GM11168 (cell line): ENCODE results near the gene L1CAM.

ENCODE experiments used
- in situ Hi-C: fragments of 300-500 bp; cut with MboI; formaldehyde crosslinking; loops from one replicate; pipeline ENCODE4 v1.12.0; 2022; ENCODE audit warnings: low sequenced_read_pairs; ENCODE audit not compliant: unreplicated experiment

L1CAM gene

DNA sequence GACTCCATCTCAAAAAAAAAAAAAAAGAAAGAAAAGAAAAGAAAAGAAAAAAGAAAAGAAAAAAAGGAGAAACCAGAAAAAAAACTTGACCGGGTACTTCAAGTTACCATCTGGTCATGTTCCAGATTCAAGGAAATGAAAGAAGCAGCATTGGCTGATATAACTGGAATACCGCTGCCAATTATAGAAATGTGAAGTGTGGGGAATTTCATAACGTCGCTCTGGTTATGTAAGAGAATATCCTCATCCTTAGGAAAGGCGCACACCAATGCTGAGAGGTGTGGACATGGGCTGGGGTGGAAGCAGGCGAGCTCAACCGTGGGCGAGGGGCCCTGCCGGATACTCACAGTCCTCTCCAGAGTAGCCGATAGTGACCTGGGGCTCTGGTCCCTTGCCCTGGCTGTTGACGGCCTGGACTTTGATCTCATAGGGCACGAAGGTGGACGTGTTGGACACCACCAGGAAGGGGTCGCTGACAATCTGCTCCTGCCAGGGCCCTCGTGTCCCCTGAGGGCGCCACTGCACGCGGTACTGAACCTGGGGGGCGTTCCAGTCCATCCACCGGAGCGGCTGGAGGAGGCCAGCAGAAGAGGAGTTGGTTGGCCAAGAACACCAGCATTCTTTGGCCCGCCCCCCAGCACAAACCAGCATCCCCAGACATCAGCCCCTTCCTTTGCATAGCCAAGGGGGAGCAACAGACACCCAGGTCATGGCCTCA, 19.5 kb downstream of the L1CAM start:
- in situ Hi-C loops, result no loop called here

DNA sequence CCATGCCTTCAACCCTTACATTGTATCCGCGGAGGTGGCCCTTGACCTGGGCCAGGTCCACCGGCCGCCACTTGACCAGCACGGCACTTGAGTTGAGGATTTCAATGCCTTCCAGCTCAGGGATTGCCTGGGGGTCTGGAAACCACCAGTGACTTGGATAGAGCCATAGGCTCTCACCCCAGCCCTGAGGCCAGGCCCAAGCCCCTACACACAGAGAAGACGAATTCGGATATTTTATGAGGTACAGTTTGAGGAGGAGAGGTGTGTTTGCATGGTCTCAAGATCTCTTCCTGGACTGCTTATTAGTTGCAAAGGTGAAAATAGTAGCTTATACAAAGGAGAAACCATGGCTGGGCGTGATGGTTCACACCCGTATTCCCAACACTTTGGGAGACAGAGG, 20.3 kb downstream of the L1CAM start:
- in situ Hi-C loops, result no loop called here

DNA sequence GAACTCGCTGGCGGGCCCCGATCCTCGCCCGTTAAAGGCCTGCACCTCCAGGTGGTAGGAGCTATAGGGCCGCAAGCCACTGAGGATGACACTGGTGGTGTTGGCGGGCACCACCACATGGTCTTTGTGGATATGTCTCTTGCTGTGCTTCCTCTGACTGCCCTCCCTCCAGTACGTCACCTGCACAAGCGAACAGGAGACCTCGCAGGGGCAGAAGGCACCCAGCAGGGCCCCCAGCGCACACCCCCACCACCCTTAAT, 20.7 kb downstream of the L1CAM start:
- in situ Hi-C loops, result no loop called here

DNA sequence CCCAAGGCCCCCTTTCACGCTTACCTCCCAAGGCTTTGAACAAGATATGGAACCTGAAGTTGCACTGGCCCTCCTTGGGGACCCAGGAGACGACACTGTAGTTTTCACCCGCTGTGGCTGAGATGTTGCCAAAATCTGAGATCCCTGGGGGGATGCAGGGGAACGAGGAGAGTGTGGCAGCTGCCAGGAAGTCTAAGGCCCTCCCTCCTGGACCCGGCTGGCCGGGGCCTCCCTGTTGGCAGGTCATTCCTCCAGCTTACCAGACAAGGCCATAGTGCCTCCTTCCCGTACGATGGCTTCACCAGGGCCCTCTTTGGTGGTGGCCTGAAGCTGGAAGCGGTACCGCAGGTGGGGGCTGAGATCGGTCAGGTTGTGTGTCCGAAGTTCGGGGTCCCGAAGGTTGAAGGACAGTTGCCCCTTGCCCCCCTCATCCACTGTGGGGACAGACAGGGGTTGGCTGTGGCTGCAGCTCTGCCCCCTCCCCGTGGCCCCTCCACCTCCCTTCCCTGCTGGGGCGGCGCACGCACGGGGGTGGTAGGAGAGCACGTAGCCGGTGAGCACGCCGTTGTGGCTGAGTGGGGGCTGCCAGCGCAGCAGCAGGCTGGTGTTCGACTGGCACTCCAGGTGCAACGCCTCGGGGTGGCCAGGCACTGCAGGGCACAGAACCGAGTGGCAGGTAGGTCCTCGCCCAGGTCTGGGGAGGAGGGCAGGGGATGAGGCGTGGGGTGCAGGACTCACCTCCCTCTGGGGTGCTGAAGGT, 21.2 kb downstream of the L1CAM start:
- in situ Hi-C loops, result no loop called here

DNA sequence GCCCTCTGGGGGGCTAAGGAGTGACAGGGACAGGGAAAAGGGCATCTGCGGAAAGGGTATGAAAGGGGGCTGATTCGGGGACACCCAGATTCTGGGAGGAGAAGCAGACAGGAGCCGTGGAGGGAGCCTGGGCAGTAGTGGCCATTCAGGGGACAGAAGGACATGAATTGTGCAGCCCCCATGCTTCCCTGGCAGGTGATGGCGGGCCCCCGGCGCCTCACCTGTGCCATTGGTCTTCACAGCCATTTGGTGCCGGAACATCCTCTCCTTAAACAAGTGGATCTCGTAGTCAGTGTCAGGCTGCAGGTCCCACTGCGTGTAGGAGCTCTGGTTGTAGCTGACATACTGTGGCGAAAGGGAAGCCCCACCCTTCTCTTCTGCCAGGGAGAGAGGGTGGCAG, 21.9 kb downstream of the L1CAM start:
- in situ Hi-C loops, result no loop called here

DNA sequence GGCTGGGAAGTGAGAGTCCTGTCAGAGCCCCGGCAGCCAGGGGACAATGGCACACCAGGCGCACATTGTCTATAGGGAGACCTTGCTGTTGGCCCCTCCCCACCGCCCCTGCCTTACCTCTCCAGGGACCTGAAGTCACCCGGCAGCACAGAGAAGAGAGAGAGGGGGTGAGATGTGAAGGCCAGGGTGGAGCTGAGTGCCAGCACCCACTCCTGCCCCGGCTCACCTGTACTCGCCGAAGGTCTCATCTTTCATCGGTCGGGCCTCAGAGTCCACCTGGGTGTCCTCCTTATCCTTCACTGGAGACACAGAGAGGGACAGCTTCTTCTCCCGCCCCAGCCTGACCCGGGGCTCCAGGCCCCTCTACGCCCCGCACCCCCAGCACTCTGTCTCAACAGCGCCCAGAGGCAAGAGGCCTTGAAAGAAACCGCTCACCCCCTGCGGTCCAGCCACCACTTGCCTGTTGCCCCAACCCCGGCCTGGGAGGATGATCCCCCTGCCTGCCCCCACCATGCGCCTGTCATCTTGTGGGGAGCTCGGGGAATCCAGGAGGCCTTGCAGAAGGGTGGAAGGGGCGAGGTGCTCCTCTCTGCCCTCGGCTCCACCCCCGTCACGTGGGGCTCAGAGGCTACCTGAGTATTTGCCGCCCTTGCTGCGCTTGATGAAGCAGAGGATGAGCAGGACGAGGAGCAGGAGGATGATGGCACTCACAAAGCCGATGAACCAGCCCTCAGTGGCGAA, 22.6 kb downstream of the L1CAM start:
- in situ Hi-C loops, result no loop called here

DNA sequence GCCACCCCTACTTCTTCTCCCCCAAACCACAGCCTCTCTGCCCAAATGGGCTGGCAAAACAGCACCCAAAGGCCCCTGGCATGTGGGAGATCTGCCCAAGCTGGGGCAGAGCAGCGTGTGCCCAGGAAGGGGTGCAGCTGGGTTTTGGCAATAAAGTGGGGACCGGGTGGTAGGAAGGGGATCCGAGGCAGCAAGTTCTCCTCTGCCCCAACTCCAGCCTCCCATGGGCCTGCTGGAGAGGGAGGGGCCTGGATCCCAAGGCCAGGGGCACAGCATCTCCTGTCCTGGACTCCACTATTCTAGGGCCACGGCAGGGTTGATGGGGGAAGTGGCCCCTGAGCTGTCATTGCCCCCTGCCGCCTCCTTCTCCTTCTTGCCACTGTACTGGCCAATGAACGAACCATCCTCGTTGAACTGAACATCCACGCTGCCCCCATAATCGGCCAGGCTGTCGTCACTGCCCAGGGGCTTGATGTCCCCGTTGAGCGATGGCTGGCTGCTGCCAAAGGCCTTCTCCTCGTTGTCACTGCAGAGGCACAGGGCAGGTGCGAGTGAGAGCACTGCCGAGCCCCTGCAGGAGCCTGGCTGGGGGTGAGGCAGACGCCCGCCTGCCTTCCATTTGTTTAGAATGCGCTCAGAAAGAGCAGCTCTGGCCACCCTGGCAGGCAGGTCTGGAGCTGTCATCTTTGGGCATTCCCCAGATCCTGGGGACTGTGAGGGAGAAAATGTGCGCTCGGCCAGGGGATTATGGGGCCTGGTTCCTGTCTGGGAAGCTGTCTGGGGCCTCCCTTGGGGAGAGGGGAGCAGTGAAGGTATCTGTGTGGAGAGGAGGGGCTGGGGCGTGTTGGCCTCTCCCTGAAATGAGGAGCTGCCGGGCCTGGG, 23.4 kb downstream of the L1CAM start:
- in situ Hi-C loops, result no loop called here

DNA sequence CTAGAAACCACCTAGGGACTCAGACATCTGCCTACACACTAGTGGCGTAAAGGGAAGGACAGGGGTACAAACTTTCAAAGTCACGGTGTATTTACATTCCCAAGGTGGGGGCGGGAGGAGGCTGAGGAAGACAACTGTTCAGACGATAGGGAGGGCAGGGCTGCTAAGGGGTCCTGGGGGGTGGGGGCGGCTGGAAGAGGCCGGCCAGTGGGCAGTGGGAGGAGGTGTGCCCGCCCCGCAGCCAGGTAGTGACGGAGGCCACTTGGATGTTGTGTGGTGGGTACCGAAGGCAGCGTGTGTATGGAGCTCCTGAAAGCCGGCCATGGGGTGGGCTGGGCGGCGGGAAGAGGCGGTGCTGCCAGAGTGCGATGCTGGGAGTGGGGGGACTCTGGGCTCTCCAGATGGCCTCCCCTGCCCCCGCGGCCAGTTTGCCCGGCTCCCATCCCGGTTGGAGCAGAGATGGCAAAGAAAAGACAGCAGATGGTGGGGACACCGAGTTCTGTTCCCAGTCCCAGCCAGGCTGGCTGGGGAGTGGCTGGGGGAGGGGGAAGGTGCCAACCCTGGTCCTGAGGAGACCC, 24.2 kb downstream of the L1CAM start:
- in situ Hi-C loops, result no loop called here

DNA sequence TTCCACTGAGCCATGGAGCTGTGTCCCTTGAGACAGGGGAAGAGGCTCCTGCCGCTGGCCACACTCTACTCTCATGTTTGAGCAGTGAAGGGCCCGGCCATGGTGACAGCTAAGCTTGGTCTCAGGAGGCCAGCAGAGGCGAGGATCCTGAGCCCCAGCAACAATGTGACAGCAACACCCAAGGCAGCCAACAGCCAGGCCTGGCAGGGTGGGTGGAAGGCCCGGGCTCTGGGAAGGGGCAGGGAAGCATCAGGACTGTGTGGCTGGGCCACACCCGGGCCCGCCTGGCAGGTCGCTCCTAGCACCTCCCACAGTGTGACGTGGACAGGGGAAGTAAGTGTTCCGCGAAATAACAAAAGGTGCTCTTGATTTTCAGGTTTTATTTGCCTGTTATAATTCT, 24.8 kb downstream of the L1CAM start:
- in situ Hi-C loops, result no loop called here

DNA sequence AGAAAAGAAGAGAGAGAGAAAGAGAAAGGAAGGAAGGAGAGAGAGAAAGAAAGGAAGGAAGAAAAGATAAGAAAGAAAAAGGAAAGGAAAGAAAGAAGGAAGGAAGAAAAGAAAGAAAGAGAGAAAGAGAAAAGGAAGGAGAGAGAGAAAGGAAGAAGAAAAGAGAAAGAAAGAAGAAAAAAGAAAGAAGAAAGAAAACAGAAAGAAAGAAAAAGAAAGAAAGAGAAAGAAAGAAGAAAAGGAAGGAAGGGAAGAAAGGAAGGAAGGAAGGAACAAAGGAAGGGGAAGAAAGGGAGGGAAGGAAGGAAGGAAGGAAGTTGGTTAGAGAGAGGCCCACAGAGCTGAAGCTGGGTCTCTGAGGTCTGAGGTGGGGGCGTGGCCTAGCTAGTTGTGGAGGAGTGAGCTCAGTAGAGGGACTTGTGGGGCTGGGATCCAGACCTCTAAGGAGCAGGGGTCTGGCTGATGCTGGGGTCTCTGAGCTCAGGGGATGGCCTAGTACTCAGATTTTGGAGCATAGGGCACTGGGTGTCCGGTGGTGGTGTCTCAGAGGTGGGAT, 28.5 kb downstream of the L1CAM start:
- in situ Hi-C loops, result no loop called here

DNA sequence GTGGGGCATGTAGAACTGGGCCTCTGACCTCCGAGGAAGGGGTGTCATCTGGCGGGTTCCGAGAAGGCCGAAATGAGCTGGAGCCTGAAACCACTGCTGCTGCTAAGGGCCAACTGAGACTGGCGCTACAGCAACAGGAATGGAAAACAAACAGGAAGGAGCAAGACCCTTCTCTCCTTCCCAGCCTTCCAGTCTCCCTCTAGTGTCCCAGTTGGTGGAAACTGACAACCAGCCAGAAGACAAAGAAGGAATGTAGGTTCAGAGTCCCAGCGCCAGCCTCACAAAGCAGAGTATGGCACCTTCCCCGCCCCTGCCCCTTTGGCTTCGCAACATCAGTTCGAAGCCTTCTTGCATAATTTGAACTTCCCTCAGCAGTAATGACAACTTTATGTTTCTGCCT, 31.3 kb downstream of the L1CAM start:
- in situ Hi-C loops, result no loop called here

DNA sequence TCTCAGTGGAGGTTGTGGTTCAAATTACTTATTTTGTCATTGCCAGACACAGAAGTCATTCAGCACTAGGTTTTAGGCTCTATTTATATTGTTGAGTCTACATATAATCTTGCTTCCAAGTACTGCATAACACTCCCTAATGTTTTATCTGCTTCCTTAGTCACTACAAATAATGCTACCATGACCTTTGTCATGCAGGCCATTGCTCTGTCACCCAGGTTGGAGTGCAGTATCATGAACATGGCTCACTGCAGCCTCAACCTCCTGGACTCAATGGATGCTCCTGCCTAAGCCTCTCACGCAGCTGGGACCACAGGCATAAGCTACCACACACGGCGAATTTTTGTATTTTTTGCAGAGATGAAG, 32.1 kb downstream of the L1CAM start:
- in situ Hi-C loops, result no loop called here

DNA sequence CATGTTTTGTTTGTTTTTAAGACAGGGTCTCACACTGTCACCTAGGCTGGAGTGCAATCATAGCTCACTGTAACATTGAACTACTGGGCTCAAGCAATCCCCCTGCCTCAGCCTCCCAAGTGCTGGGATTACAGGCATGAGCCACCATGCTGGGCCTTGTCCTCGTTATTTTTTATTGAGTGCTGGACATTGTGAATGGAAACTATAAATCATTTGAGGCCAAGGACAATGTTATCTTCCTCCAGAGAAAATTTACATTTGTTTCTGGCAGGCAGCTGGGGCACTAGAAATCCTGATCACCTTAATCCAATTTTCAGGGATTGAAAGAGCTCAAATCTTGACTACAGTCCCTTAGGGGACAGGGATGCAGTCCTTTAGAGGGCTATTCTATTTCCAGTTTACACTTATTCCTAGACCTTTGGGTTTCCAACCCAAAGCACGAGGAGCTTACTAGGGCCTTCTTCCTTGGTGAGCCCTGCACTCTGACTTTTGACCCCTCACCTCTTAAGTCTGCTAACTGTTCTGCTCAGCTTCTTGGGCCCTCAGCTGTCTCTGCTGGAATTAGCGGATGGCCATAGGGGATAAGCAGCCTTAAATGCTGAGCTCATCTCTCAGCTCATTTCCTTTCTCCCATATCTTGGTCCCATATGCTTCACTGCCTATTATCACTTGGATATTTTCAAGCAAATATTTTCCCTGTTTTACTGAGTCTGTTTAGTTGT, 32.6 kb downstream of the L1CAM start:
- in situ Hi-C loops, result no loop called here

DNA sequence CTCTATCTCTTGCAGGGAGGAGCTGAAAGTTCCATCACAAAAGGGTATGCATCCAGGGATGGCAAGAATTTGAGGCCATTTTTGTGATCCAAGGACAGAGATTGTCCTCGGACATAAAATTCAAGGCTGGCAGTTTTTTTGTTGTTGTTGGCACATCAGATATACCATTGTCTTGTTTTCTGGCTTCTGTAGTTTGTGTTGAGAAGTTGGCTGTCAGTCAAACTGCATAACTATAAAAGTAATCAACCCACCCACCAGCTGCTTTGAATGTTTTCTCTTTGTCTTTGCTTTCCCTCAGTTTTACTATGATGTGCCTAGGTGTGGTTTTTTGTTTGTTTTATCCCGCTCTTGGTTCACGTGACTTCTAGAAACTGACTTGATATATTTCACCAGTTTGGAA, 34.0 kb downstream of the L1CAM start:
- in situ Hi-C loops, result no loop called here

DNA sequence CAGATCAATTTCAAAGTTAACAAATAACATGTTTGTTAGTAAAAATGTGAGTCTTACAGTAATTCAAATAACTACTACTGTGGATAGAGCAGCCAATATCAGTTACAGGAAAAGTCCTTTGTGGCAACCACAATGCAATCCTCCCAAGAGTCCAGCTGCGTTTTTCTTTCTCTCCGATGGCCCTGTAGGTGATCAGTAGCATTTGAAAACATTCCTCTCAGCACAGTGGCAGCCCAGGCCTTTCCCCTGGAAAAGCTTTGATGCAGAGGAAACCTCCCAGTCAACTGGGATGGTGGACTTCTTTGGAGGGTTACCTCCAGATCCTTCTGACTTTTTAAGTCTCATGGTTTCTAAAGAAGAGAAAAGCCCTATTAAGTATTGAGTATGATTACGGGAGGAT, 37.6 kb downstream of the L1CAM start:
- in situ Hi-C loops, result no loop called here

DNA sequence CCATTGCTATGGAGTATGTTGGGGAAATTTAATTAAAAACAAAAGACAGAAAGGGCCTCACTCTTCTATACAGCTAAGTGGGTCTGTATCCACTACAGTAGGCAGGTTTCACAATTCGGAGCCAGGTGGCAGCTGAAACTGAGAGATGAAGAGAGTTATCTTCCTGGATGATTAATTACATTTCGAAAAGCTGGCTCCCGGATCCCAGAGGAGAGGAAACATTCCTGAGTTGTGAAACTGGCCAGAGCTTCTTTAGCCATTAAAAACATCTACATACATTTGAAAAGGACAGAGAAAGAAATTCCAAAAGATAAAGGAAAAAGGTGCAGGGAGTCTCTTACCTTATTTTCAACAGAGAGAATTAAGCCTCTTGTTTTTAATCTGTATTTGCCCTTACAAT, 40.1 kb downstream of the L1CAM start:
- in situ Hi-C loops, result no loop called here

DNA sequence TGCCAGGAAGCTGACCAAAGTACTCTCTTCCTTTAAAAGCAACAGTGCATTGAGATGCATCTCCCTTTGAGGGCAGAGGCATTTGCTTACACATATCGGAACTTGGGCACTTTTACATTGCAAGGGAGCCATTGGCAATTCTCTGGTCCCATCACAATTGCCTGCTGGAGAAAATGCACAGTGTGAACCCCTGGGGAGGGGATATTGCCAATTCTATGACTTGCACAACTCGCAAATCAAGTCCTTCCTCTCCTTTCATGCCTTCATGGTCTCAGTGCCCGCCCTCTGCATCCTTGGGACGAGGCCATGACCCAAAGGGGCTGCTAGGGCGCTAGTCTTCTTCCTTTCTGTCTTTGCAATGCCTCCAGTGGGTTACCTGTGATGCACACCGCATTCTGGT, 40.8 kb downstream of the L1CAM start:
- in situ Hi-C loops, result no loop called here

DNA sequence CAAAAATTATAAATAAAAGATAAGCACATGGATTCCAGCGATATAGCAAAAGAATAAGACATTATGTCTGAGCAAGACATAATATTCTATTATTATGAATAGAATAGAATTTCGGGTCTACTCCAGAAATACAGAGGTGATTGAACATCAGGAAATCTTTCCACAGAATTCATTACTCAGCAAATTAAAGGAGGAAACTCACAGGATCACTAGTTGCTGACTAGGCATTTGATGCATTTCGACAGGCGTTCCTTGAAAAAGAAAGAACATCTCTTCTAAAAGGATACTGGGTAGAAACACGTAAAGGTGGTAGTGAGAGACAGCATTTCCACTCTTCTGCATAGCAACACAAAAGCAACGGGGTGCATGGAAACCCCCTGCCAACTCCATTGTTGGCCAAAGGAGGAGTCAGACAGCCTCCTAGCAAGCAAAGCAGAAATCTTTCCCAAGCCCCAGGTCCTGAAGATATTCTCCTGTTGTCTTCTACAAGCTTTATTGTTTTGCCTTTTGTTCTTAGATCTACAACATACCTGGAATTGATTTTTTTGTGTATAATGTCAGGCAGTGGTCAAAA, 41.4 kb downstream of the L1CAM start:
- in situ Hi-C loops, result no loop called here

DNA sequence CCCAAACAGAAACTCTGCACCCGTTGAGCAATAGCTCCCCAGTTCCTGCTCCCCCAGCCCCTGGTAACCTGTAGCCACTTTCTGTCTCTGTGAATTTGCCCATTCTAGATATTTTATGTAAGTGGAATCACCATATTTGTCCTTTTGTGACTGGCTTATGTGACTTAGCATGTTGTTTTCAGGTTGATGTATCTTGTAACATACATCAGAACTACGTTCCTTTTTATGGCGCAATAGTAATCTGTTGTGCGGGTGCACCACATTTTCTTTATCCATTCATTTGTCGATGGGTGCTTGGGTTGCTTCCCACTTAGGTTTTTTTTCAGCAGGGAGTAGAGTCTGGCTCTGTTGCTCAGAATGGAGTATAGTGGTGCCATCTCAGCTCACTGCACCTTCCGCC, 49.1 kb downstream of the L1CAM start:
- in situ Hi-C loops, result no loop called here
